OCI-LY7 (cell line): Measurements from ENCODE around the gene FRS2.

Experiments used
- EZH2phosphoT487 ChIP-seq: fragments of 200-600 bp; sonication (generic); IDR thresholded peaks from 2 replicates; pipeline ENCODE4 v1.6.1; 2018; ENCODE audit warnings: low read depth, borderline replicate concordance, mild to moderate bottlenecking, mixed run types, antibody characterized with exemption, low read length, moderate library complexity, mixed read lengths
- TF ChIP-seq, protein P1 (sequence below): fragments of 200-600 bp; sonication (generic); conservative IDR thresholded peaks from 2 replicates; pipeline ENCODE4 v1.5.1; 2014; ENCODE audit warnings: mild to moderate bottlenecking, antibody characterized with exemption, low read length, moderate library complexity, mixed read lengths

DNA sequence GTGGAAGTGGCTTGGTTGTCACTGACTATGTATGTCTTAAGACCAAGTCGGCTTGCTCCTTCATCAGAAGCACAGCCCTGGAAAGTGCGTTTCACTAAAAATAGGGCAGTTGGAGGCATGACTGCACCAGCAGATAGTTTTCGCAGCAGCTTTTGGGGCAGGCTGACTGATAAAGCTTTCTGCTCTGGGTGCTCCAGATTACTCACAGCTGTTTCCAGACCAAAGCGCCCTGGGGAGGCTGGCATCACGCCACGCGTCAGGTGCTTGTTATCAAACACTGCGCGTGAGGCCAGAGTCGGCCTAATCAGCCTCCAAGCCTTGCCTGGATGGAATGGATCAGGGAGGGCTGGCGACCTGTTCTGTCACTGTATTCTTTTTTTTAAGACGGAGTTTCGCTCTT, 153.8 kb downstream of the FRS2 start:
- TF ChIP-seq, protein P1, sequence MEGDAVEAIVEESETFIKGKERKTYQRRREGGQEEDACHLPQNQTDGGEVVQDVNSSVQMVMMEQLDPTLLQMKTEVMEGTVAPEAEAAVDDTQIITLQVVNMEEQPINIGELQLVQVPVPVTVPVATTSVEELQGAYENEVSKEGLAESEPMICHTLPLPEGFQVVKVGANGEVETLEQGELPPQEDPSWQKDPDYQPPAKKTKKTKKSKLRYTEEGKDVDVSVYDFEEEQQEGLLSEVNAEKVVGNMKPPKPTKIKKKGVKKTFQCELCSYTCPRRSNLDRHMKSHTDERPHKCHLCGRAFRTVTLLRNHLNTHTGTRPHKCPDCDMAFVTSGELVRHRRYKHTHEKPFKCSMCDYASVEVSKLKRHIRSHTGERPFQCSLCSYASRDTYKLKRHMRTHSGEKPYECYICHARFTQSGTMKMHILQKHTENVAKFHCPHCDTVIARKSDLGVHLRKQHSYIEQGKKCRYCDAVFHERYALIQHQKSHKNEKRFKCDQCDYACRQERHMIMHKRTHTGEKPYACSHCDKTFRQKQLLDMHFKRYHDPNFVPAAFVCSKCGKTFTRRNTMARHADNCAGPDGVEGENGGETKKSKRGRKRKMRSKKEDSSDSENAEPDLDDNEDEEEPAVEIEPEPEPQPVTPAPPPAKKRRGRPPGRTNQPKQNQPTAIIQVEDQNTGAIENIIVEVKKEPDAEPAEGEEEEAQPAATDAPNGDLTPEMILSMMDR: no peak
- no peak for TF ChIP-seq EZH2phosphoT487
